HUES48 (cell line): Measurements from ENCODE around the gene SLC25A43.

Experiments
- H3K27ac ChIP-seq: one replicate; pipeline ENCODE4 v1.7.0; 2013; ENCODE audit warnings: low read depth, low read length, inconsistent platforms
- H3K27me3 ChIP-seq: 2 replicates; pipeline ENCODE4 v1.6.1; 2013; ENCODE audit warnings: mild to moderate bottlenecking, low read length; ENCODE audit not compliant: control insufficient read depth, insufficient read depth
- H3K36me3 ChIP-seq: 2 replicates; pipeline ENCODE4 v1.6.1; 2013; ENCODE audit warnings: low read length; ENCODE audit not compliant: control insufficient read depth, insufficient read depth
- H3K4me1 ChIP-seq: 2 replicates; pipeline ENCODE4 v1.6.1; 2013; ENCODE audit warnings: mild to moderate bottlenecking, low read length; ENCODE audit not compliant: control insufficient read depth, insufficient read depth
- H3K4me3 ChIP-seq: 2 replicates; pipeline ENCODE4 v1.5.1; 2013; ENCODE audit warnings: mild to moderate bottlenecking, low read depth, low read length
- H3K9ac ChIP-seq: 2 replicates; pipeline ENCODE4 v1.6.1; 2013; ENCODE audit warnings: mild to moderate bottlenecking, low read depth, low read length, moderate library complexity
- H3K9me3 ChIP-seq: 2 replicates; pipeline ENCODE4 v1.6.1; 2013; ENCODE audit warnings: low read length; ENCODE audit not compliant: control insufficient read depth, insufficient read depth

The SLC25A43 gene

GRCh38 chrX:119407681-119408080, 8.5 kb downstream of the SLC25A43 start:
- no peak overlapping the region for H3K27ac ChIP-seq
- no peak overlapping the region for H3K9ac ChIP-seq
- no peak overlapping the region for H3K4me3 ChIP-seq

GRCh38 chrX:119410027-119410819, 11.1 kb downstream of the SLC25A43 start:
- Histone ChIP-seq H3K27me3 (no peaks in the 10 kb centered on the region), H3K9me3 (peaks cover 13% of the 10 kb centered on the region), H3K4me3 (no peak overlapping the region), H3K36me3 (peaks cover 5% of the 10 kb centered on the region; the same call in 1 of the 2 replicates), H3K27ac (no peak overlapping the region), H3K4me1 (no peaks in the 10 kb centered on the region), H3K9ac (no peak overlapping the region)

More at GRCh38 chrX:119407681-119408080, 8.5 kb downstream of the SLC25A43 start:
- Histone ChIP-seq H3K4me1 (no peaks in the 10 kb centered on the region), H3K27me3 (no peaks in the 10 kb centered on the region), H3K36me3 (peaks cover 5% of the 10 kb centered on the region; the same call in 1 of the 2 replicates), H3K9me3 (peaks cover 12% of the 10 kb centered on the region)

GRCh38 chrX:119410854-119411253, 11.7 kb downstream of the SLC25A43 start:
- no peaks in the 10 kb centered on the region for H3K4me1 ChIP-seq
- H3K4me3 ChIP-seq = no peak overlapping the region
- peaks cover 13% of the 10 kb centered on the region for H3K9me3 ChIP-seq
- H3K36me3 ChIP-seq = peaks cover 5% of the 10 kb centered on the region; the same call in 1 of the 2 replicates
- no peaks in the 10 kb centered on the region for H3K27me3 ChIP-seq
- no peak overlapping the region for H3K27ac ChIP-seq
- no peak overlapping the region for H3K9ac ChIP-seq

- Histone ChIP-seq H3K27me3 (no peaks in the 10 kb centered on the region), H3K27ac (no peak overlapping the region), H3K4me1 (no peaks in the 10 kb centered on the region), H3K4me3 (no peak overlapping the region), H3K36me3 (peaks cover 5% of the 10 kb centered on the region; the same call in 1 of the 2 replicates), H3K9me3 (peaks cover 13% of the 10 kb centered on the region), H3K9ac (no peak overlapping the region)
Measured at GRCh38 chrX:119411959-119412358, 12.8 kb downstream of the SLC25A43 start.

- H3K27ac ChIP-seq = no peak overlapping the region
- H3K9me3 ChIP-seq = peaks cover 21% of the 10 kb centered on the region
- H3K27me3 ChIP-seq = no peaks in the 10 kb centered on the region
- H3K4me1 ChIP-seq = 0 out of 2 replicates have a peak, but pooled peaks cover 3% of the 10 kb centered on the region
- H3K4me3 ChIP-seq = no peak overlapping the region
- no peak overlapping the region for H3K9ac ChIP-seq
- no peaks in the 10 kb centered on the region for H3K36me3 ChIP-seq
Measured at GRCh38 chrX:119417376-119417775, 18.2 kb downstream of the SLC25A43 start.

- Histone ChIP-seq H3K27ac (no peak overlapping the region), H3K4me3 (no peak overlapping the region), H3K27me3 (no peaks in the 10 kb centered on the region), H3K36me3 (no peaks in the 10 kb centered on the region), H3K9ac (no peak overlapping the region), H3K9me3 (peaks cover 24% of the 10 kb centered on the region), H3K4me1 (0 out of 2 replicates have a peak, but pooled peaks cover 3% of the 10 kb centered on the region)
Measured at GRCh38 chrX:119417842-119418241, 18.7 kb downstream of the SLC25A43 start.

GRCh38 chrX:119419146-119419545, 20.0 kb downstream of the SLC25A43 start:
- Histone ChIP-seq H3K9me3 (peaks cover 22% of the 10 kb centered on the region), H3K4me1 (0 out of 2 replicates have a peak, but pooled peaks cover 3% of the 10 kb centered on the region), H3K36me3 (no peaks in the 10 kb centered on the region), H3K27ac (no peak overlapping the region), H3K9ac (no peak overlapping the region), H3K4me3 (no peak overlapping the region), H3K27me3 (no peaks in the 10 kb centered on the region)

- no peak overlapping the region for H3K27ac ChIP-seq
- H3K36me3 ChIP-seq = no peaks in the 10 kb centered on the region
- H3K4me3 ChIP-seq = no peak overlapping the region
- 0 out of 2 replicates have a peak, but pooled peaks cover 3% of the 10 kb centered on the region for H3K4me1 ChIP-seq
- H3K9ac ChIP-seq = no peak overlapping the region
- H3K27me3 ChIP-seq = no peaks in the 10 kb centered on the region
- H3K9me3 ChIP-seq = peaks cover 29% of the 10 kb centered on the region
Measured at GRCh38 chrX:119419898-119420297, 20.8 kb downstream of the SLC25A43 start.

- Histone ChIP-seq H3K27ac (no peak overlapping the region), H3K36me3 (no peaks in the 10 kb centered on the region), H3K27me3 (no peaks in the 10 kb centered on the region), H3K9ac (no peak overlapping the region), H3K4me1 (0 out of 2 replicates have a peak, but pooled peaks cover 3% of the 10 kb centered on the region), H3K9me3 (peaks cover 29% of the 10 kb centered on the region), H3K4me3 (no peak overlapping the region)
Measured at GRCh38 chrX:119421016-119421705, 22.0 kb downstream of the SLC25A43 start.

- no peaks in the 10 kb centered on the region for H3K36me3 ChIP-seq
- no peaks in the 10 kb centered on the region for H3K27me3 ChIP-seq
- H3K9me3 ChIP-seq = peaks cover 26% of the 10 kb centered on the region
- no peak overlapping the region for H3K4me3 ChIP-seq
- H3K27ac ChIP-seq = no peak overlapping the region
- H3K9ac ChIP-seq = no peak overlapping the region
- H3K4me1 ChIP-seq = 0 out of 2 replicates have a peak, but pooled peaks cover 3% of the 10 kb centered on the region
Measured at GRCh38 chrX:119423631-119424030, 24.5 kb downstream of the SLC25A43 start.

GRCh38 chrX:119424999-119425398, 25.9 kb downstream of the SLC25A43 start:
- Histone ChIP-seq H3K9ac (no peak overlapping the region), H3K9me3 (peaks cover 21% of the 10 kb centered on the region), H3K27me3 (no peaks in the 10 kb centered on the region), H3K27ac (no peak overlapping the region), H3K4me3 (no peak overlapping the region), H3K4me1 (0 out of 2 replicates have a peak, but pooled peaks cover 3% of the 10 kb centered on the region), H3K36me3 (no peaks in the 10 kb centered on the region)
